GM11168 (cell line): ENCODE data around the gene LPAR3.
"Not testable (repeated sequence)": the region's sequence is repeated elsewhere in the genome, so short reads cannot be mapped to it uniquely, and the experiment has no call there.

Experiments used
- in situ Hi-C: fragments of 300-500 bp; cut with MboI; formaldehyde crosslinking; loops from one replicate; pipeline ENCODE4 v1.12.0; 2022; ENCODE audit warnings: low sequenced_read_pairs; ENCODE audit not compliant: unreplicated experiment

Gene LPAR3

DNA sequence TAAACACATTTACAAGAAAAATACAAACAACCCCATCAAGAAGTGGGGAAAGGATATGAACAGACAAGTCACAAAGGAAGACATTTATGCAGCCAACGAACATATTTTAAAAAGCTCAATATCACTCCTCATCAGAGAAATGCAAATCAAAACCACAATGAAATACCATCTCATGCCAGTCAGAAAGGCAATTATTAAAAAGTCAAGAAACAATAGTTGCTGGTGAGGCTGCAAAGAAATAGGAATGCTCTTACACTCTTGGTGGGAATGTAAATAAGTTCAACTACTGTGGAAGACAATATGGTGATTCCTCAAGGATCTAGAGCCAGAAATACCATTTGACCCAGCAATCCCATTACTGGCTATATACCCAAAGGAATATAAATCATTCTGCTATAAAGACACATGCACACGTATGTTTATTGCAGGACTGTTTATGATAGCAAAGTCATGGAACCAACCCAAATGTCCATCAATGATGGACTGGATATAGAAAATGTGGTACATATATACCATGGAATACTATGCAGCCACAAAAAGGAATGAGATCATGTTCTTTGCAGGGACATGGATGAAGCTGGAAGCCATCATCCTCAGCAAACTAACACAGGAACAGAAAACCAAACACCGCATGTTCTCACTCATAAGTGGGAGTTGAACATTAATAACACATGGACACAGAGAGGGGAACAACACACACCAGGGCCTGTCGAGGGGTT, 15.9 kb upstream of the LPAR3 start:
- in situ Hi-C loops, result not testable (repeated sequence)

DNA sequence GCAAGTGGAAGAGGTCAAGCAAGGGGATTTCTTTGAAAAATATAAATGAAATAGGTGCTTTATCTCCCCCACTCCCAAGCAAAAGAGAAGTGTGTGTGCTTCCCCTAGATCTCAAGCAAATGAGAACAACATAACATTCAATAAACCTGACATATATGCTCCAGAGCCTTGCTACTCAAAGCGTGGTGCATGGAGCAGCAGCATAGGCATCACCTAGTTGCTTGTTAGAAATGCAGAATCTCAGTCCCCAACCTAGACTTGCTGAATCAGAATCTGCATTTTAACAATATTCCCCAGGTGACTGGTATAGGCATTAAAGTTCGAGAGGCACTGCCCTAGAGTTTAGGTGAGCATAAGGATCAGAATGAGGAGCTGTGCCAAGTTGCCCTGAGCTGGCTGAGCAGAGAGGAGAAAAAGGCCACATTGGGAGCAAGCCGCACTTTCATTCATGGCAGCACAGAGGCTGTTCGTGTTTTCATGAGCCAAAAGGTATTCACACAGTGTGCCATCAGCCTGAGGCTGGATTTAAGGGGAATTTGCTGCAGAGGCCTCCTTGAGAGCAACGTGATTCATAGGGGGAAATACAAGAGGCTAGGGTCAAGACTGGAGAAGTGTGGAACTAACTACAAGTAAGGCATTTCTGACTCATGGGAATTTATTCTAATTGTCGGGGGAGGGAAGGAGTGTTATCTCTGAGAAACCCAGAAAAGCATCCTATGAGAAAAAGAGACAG, 14.3 kb upstream of the LPAR3 start:
- in situ Hi-C loops, result no loop called here

DNA sequence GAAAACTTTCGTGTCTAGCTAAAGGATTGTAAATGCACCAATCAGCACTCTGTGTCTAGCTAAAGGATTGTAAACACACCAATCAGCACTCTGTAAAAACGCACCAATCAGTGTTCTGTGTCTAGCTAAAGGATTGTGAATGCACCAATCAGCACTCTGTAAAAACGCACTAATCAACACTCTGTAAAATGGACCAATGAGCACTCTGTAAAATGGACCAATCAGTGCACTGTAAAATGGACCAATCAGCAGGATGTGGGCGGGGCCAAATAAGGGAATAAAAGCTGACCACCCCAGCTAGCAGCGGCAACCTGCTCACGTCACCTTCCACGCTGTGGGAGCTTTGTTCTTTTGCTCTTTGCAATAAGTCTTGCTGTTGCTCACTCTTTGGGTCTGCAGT, 9.7 kb upstream of the LPAR3 start:
- in situ Hi-C loops, result not testable (repeated sequence)

DNA sequence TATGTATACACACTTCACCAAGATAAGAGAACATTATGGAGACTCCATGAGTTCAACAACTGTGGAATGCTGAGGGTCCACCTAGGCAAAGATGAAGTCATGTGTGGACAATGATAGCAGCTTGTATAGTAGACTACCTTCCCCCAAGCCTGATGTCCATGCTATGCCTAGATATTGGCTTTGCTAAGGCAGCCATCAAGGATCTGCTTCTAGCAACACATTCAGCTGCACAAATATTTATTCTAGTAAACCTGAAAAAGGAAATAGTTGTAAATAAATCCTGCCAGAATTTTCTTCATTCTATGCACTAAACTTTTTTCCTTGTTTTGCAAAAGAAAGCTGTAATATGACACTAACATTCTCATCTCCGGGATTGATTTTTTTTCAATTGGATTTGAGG, 7.0 kb upstream of the LPAR3 start:
- in situ Hi-C loops, result no loop called here

DNA sequence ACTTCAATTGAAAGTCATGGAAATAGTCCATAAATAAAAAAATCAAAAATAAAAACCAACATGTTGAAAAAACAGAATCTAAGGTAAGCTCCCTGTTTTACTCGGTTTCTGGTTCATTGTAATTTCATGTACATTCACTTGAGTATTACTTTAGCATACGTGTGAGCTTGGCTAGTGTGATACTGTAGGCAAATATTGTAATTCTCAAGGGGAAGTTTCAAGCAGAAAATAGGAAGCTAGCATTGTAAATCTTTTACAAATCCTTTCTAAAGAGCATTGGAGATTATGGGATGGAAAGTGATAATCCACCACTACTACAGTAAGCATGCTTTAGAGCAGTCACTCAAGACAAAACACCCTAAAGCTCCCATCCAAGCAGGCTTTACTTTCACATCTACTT, 3.3 kb upstream of the LPAR3 start:
- in situ Hi-C loops, result no loop called here

DNA sequence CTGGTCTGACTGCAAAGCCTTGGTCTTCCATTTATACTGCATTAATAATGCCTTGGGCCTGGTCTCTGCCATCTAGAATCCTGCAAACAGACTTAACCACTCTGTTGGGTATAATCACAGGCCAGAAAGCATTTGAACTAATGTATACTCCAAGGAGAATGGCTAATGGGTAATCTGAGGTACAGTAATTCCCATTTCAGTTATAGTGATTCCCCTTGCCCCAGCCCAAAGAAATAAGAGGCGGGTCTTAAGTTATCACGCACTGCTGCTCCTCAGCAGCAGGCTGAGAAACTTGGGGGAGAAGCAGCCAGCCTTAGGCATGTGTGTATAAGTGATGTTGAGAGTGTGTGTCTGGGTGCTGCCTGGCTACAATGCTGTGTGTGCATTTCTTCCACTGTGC, 2.4 kb downstream of the LPAR3 start:
- in situ Hi-C loops, result no loop called here

DNA sequence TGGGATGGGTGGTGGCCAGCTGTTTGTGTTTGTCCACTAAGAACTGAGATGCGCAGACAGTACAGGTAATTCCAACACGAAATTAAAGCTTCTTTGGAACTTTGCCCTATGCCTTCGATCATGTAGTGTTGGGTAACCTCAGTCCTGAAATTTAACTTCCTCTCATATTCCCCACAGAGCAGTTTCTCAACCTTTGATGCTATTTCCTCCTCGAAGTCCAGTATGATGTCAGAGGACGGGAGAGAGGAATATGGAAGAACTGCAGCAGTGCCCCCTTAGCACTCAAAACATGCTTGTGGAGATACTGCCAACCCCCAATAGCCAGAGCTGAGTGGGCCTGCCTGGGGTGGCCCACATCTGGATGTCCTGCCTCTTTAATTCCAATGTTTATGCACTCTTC, 3.6 kb downstream of the LPAR3 start:
- in situ Hi-C loops, result no loop called here

DNA sequence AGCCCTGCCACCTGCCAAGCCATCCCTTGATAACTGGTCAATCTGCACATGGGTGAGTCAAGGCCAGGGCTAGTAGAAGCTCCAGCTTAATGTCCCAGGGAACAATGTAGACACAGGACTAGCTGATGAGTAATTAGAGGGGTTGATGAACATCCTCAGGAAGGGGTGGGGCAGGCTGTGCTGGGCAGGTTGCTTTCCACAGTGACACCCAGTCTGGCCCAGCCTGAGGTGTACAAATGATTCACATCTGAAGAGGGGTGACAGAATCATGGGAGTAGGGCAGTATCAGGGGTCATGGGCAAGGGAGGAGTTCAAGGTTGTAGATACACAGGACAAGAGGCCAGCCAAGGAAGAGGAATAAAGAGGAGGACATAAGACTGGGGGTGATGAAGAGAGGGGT, 4.3 kb downstream of the LPAR3 start:
- in situ Hi-C loops, result no loop called here

DNA sequence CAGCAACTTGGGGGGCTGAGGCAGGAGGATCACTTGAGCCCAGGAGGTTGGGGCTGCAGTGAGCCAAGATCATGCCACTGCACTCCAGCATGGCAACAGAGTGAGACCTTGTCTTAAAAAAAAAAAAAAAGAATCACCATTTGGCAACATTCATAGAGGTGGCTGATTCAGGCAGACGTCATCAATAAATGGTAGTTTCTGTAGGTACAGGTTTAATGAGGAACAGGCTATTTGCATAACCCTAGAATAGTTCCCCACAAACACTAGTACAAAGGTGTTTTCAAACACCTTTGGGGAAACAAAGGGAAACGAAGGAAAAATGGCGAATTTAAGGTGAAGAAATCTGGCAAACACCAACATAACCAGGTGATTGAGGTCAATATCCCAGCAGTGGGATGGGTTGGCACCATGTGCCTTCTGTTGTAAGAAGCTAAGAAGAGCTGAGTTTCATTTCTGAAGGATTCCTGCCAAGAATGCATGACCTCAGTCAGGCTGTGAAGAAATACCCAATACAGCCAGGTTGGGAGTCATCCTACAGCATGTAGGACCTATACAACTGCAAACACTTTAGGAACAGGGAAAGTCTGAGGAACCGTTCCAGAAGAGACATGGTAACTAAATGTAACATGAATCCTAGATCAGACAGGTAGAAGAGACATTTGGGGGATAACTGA, 5.6 kb downstream of the LPAR3 start:
- in situ Hi-C loops, result no loop called here

DNA sequence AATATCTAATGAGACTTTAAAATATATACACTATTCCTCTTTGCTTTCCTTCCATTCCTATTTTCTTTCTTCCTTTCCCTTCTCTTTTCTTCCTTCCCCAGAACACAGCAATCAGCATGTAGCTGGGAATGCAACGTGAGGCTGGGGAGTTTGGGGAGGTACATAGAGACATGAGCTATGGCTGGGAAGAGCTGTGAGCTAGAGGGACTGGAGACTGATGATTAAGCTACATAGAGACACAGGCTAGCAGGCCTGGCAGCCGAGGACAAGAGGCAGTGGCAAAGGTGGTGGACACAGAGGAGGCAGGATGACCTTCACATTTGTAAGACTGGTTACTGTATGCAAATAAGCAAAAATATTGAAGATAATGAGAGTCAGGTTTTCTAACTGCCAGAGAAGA, 7.5 kb downstream of the LPAR3 start:
- in situ Hi-C loops, result no loop called here

DNA sequence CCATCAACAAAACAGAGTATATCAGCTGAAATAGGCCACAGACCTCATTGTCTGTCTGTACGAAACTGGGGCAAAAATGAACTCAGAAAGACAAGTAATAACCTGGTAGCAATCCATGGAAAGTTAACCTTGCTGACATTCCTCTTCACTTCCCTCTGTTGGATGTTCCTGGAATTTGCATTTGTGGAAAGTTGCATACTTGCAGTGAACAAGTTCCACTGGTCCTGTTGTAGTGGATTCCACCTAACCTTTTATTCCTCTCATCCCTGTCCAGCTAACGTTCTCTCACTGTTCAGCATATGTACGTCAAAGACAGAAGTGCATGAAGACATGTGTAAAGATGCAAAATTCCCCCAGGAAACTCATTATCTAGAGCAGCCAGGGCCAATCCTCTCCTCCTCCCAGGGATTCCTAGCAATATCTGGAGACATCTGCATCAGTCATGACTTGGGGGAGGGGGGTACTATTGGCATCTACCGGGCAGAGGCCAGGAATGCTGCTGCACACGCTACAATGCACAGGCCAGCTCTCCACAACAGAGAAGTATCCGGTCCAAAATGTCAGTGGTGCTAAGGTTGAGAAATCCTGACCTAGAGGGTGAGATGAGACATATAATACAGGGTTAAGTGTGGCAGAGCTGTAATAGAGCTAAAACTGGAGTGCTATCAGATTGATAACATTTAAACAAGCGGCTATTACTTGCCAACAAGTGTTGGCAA, 8.2 kb downstream of the LPAR3 start:
- in situ Hi-C loops, result no loop called here

DNA sequence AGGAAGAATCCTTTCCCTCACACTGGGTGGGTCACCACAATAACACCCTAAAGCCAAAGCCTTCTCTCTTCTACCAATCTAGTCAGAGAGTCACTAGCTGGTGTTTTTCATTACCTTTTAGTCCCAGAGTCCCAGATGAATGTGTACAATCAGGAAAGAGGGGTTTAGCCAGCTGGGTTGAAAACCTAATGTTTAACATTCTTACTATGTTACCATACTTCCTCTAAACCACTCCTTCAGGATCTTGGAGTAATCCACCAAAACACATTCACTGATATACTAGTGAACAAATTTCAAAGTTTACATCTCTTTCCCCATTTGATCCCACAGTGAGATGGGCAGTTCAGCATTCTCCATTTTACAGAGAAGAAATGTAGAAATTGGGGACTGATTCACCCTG, 9.7 kb downstream of the LPAR3 start:
- in situ Hi-C loops, result no loop called here

DNA sequence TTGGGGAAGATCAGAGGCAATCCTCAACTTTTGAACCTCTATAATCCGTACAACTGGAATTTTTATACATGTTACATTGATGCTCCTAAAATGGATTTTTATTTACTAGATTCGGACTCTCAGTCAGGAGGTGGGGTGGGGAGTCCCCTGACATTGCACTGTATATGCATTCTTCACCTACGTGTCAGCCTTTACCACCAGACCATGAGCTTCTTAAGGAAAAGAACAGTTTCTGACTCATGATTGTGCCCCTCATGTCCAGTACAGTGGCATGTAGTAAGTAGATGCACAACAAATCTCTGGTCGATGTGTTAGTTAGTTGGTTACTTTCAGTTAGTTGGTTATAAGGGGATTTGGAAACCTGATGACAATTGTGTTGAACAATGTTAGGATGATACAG, 15.4 kb downstream of the LPAR3 start:
- in situ Hi-C loops, result no loop called here

DNA sequence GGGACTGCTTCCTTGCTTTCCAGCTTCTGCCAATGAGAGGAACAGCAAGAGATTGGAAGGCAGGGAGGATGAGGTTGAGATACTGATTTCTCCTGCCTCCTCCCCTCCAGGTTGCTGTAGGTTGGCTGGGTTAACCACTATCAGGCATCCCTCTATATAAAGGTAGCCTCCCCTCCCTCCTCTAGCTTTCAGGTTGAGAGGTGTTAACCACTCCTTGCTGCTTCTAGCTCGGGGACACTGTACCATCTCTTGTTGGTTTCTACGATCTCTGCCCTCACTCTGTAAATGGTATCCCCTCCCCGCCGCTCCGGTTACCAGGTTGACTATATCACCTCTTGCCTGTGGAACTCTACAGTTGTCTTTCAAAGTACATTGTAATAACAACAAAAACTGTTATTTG, 16.7 kb downstream of the LPAR3 start:
- in situ Hi-C loops, result no loop called here

DNA sequence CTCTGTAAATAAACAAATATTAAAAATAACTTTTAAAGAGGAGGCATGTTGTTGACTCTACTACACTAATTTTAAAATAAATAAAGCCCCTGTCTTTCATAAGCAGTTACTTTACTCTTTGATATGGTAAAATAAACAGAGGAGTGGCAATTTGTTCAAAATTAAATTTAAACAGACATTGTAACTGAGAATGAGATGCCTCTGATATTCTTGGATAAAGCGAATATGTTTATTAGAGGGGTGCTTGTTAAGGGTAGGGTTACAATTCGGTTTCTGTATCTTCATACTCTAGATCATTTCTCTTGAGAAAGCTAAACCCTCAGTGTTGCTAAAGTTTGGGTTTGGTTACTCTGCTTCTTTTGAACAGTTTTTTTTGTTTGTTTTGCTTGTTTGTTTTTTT, 19.6 kb downstream of the LPAR3 start:
- in situ Hi-C loops, result no loop called here

DNA sequence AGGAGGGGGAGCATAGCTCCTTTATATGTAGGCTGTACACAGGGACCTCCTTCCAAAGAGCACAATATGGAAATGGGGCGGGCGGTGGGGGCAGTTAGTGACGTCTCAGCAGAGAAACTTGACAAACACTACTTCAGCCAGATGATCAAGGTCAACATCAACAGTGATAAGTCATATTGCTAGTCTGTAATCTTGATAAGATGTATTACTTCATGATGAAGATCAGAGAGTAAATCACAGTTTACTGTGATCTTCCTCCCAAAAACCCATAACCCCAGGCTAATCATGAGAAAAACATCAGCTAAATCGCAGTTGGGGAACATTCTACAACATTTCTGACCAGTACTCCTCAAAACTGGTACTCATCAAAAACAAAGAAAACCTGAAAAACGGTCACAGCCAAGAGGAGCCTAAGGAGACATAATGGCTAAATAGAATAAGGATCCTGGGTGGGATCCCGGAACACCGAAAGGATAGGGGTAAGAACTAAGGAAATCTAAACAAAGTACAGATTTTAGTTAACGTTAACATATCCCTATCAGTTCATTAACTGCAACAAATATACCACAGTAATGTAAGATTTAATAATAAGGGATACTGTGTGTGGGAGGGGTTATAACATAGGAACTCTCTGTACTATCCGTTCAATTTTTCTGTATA, 20.2 kb downstream of the LPAR3 start:
- in situ Hi-C loops, result no loop called here

DNA sequence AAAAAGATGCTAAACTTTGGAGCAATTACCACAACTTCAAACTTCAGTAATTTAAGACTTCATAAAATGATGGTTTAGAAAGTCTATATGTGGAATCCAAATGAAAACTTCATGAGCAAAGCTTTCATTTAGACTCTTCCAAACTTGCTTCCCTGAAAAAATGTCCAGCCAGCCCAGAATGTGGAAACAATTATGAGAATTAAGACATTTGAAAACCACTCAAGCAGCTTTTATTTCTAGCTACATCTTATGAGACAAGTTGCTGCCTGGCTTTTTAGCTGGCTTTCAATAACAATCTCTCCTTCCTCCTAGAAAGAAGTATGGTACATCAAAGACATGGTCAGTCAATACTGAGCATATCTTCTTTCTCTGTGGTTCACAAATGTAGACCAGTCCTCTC, 21.8 kb downstream of the LPAR3 start:
- in situ Hi-C loops, result no loop called here

DNA sequence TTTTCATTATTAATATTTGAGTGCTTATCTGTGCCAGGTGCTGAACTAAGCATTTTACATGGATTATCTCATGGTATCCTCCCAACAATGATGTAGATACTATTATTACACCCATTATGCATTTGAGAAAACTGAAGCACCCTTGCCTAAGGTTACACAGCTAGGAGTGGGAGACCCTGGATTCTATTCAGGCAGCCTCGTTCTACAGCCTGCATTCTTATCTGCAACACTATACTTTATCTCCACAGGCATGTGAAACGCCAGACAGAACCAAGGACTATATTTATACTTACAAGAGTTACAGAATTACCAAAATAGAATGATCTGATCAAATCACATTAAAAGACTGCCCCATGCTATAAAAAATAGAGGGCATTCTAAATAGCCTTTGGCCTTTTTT, 22.4 kb downstream of the LPAR3 start:
- in situ Hi-C loops, result no loop called here

DNA sequence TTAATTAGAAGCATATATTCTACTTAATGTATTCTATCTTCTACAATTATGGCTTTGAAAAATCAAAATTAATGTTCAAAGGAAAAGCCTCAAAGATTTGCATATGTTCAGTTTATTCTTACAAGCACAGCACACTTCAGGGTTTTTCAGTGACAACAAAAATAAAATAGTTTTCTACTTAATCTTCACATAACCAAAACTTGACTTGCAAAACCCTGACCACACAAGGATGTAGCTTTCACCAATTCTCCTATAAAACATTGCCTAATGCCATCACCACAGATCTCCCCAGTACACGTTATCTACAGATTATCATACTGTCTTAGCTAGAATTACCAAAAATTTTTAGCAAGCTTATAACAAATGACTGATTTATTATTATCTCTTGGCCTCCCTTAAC, 23.3 kb downstream of the LPAR3 start:
- in situ Hi-C loops, result no loop called here

DNA sequence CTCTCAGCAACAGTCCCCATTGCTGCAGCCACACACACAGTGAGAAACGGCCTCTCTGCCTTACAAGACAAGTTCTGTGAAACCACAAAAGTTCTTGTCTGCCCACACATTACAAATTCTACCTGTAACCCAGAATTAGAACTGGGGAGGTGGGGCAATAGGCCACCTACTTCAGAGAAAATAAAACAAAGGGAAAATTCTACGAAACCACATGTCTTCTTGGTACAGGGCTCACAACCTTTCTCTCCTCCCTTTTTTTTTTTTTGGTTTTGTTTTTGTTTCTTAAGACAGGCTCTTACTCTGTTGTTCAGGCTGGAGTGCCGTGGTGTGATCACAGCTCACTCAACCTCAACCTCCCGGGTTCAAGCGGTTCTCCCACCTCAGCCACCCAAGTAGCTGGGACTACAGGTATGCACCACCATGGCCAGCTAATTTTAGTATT, 30.2 kb downstream of the LPAR3 start:
- in situ Hi-C loops, result no loop called here
